SK-N-SH (cell line): ENCODE measurements around the gene SYNPO2L. TPM values are rescaled to one million over a fixed set of nuclear protein-coding genes. Genes with fewer than 3 reads are reported as not detected.

Source experiments
- CTCF ChIA-PET: fragments of 300-600, 350-600 bp; formaldehyde crosslinking; extraction: SDS; loops from one replicate; lab custom pipeline; 2021; lab: Yijun Ruan, JAX
- POLR2A ChIA-PET: fragments of 350-600 bp; sonication (Branson Sonifier 250); formaldehyde crosslinking; extraction: SDS; loops from one replicate; lab custom pipeline; 2020; ENCODE audit warnings: antibody characterized with exemption, inconsistent platforms; lab: Yijun Ruan, JAX
- DNase-seq: peaks from one replicate; pipeline ENCODE4 v3.0.0; 2012
- H2AFZ ChIP-seq: fragments of 200-600 bp; sonication (generic); 2 replicates; pipeline ENCODE4 v1.8.1; 2016; ENCODE audit warnings: antibody characterized with exemption, mild to moderate bottlenecking, low read depth
- H3F3A ChIP-seq: fragments of 200-600 bp; sonication (generic); replicated peaks from 2 replicates; pipeline ENCODE3; 2016; ENCODE audit warnings: antibody characterized with exemption, mild to moderate bottlenecking; ENCODE audit not compliant: insufficient read depth
- H3K27ac ChIP-seq, 2 experiments: fragments of 200-500 bp in 1 of 2; fragments of 200-600 bp in 1 of 2; sonication (Bioruptor generic) in 1 of 2; sonication (generic), shearing (Covaris generic) in 1 of 2; 2 replicates each; pipeline versions ENCODE4 v1.5.1 to v1.6.1; 2014 to 2016; ENCODE audit warnings: low read depth in 2 of 2, inconsistent platforms in 1 of 2, low read length in 1 of 2, mild to moderate bottlenecking in 1 of 2, mixed read lengths in 1 of 2
- H3K27me3 ChIP-seq: fragments of 200-600 bp; sonication (generic), shearing (Covaris generic); 2 replicates; pipeline ENCODE4 v1.6.1; 2016; ENCODE audit warnings: mixed run types; ENCODE audit not compliant: insufficient read depth
- H3K36me3 ChIP-seq, 2 experiments: fragments of 200-500 bp in 1 of 2; fragments of 200-600 bp in 1 of 2; sonication (Bioruptor generic) in 1 of 2; sonication (generic) in 1 of 2; replicated peaks in 1 of 2; 2 replicates each; pipeline versions ENCODE3 to v1.5.1; 2014 to 2016; ENCODE audit warnings: low read length in 1 of 2, mild to moderate bottlenecking in 1 of 2; ENCODE audit not compliant: insufficient read depth in 2 of 2, control insufficient read depth in 1 of 2
- H3K4me1 ChIP-seq, 2 experiments: fragments of 200-500 bp in 1 of 2; fragments of 200-600 bp in 1 of 2; sonication (Bioruptor generic) in 1 of 2; sonication (generic), shearing (Covaris generic) in 1 of 2; 2 replicates each; pipeline versions ENCODE4 v1.5.1 to v1.6.1; 2014 to 2016; ENCODE audit warnings: low read depth in 1 of 2, low read length in 1 of 2, mixed run types in 1 of 2; ENCODE audit not compliant: insufficient read depth in 2 of 2, control insufficient read depth in 1 of 2
- H3K4me2 ChIP-seq: fragments of 200-600 bp; sonication (generic), shearing (Covaris generic); 2 replicates; pipeline ENCODE4 v1.6.1; 2017; ENCODE audit warnings: mixed run types
- H3K4me3 ChIP-seq, 2 experiments: fragments of 200-500 bp in 1 of 2; fragments of 200-600 bp in 1 of 2; sonication (Bioruptor generic) in 1 of 2; sonication (generic), shearing (Covaris generic) in 1 of 2; 2 replicates each; pipeline versions ENCODE4 v1.5.1 to v1.8.1; 2014 to 2016; ENCODE audit warnings: low read depth in 2 of 2, inconsistent platforms in 1 of 2, low read length in 1 of 2, mild to moderate bottlenecking in 1 of 2, mixed read lengths in 1 of 2, moderate library complexity in 1 of 2
- H3K79me2 ChIP-seq: fragments of 200-600 bp; sonication (generic); 2 replicates; pipeline ENCODE4 v1.8.1; 2017; ENCODE audit warnings: mild to moderate bottlenecking; ENCODE audit not compliant: insufficient read depth
- H3K9ac ChIP-seq: fragments of 200-600 bp; sonication (generic); 2 replicates; pipeline ENCODE4 v1.6.1; 2017; ENCODE audit warnings: mixed run types
- H3K9me2 ChIP-seq: fragments of 200-600 bp; sonication (generic); 2 replicates; pipeline ENCODE4 v1.6.1; 2017; ENCODE audit warnings: mixed run types
- H3K9me3 ChIP-seq: fragments of 200-600 bp; sonication (generic); 2 replicates; pipeline ENCODE4 v1.6.1; 2017; ENCODE audit warnings: mixed run types, mild to moderate bottlenecking, moderate library complexity
- H4K20me1 ChIP-seq: fragments of 200-600 bp; sonication (generic); 2 replicates; pipeline ENCODE4 v1.6.1; 2017; ENCODE audit warnings: mild to moderate bottlenecking, mixed run types; ENCODE audit not compliant: insufficient read depth
- CTCF ChIP-seq: fragments of 200-600 bp; sonication (generic); IDR thresholded peaks from 2 replicates; pipeline ENCODE4 v1.6.1; 2017; ENCODE audit warnings: antibody characterized with exemption, mild to moderate bottlenecking, moderate library complexity
- ELF1 ChIP-seq: IDR thresholded peaks from 2 replicates; pipeline ENCODE4 v1.4.0; 2012
- EZH2phosphoT487 ChIP-seq: fragments of 200-600 bp; sonication (generic); IDR thresholded peaks from 2 replicates; pipeline ENCODE4 v1.6.1; 2017; ENCODE audit warnings: low read depth, mixed run types, mild to moderate bottlenecking, antibody characterized with exemption, moderate library complexity, borderline replicate concordance
- FOXJ3 ChIP-seq: sonication (generic); formaldehyde crosslinking; IDR thresholded peaks from 2 replicates; pipeline ENCODE4 v1.5.1; 2020; ENCODE audit warnings: mild to moderate bottlenecking, missing genetic modification reagents
- FOXM1 ChIP-seq: IDR thresholded peaks from 2 replicates; pipeline ENCODE4 v1.4.0; 2012; ENCODE audit warnings: low read depth, mild to moderate bottlenecking
- GABPA ChIP-seq: IDR thresholded peaks from 2 replicates; pipeline ENCODE4 v1.4.0; 2012; ENCODE audit warnings: low read depth, mild to moderate bottlenecking
- GATA2 ChIP-seq: sonication (generic); formaldehyde crosslinking; IDR thresholded peaks from 2 replicates; pipeline ENCODE4 v1.5.0; 2020; ENCODE audit warnings: mild to moderate bottlenecking, missing genetic modification reagents
- IRF3 ChIP-seq: fragments of 150-350 bp; IDR thresholded peaks from 2 replicates; pipeline ENCODE4 v1.6.1; 2016; ENCODE audit warnings: mild to moderate bottlenecking, low read depth, low read length
- JUND ChIP-seq: IDR thresholded peaks from 2 replicates; pipeline ENCODE4 v1.4.0; 2012
- MEF2A ChIP-seq: IDR thresholded peaks from 2 replicates; pipeline ENCODE4 v1.4.0; 2012; ENCODE audit warnings: low read depth, borderline replicate concordance
- MXI1 ChIP-seq: IDR thresholded peaks from 2 replicates; pipeline ENCODE4 v1.6.1; 2012; ENCODE audit warnings: mild to moderate bottlenecking, low read depth, low read length, improper control_type of control experiment
- NFIC ChIP-seq: IDR thresholded peaks from 2 replicates; pipeline ENCODE4 v1.4.0; 2012; ENCODE audit warnings: borderline replicate concordance
- NRF1 ChIP-seq: IDR thresholded peaks from 2 replicates; pipeline ENCODE4 v1.6.1; 2012; ENCODE audit warnings: low read depth, mild to moderate bottlenecking, low read length
- RAD21 ChIP-seq: IDR thresholded peaks from 2 replicates; pipeline ENCODE4 v1.6.1; 2012; ENCODE audit warnings: mild to moderate bottlenecking, low read length
- REST ChIP-seq: IDR thresholded peaks from 2 replicates; pipeline ENCODE4 v1.6.1; 2012; ENCODE audit warnings: mild to moderate bottlenecking, low read depth, low read length, moderate library complexity
- RFX5 ChIP-seq: IDR thresholded peaks from 2 replicates; pipeline ENCODE4 v1.6.1; 2012; ENCODE audit warnings: mild to moderate bottlenecking, improper control_type of control experiment, low read length
- SMC3 ChIP-seq: IDR thresholded peaks from 2 replicates; pipeline ENCODE4 v1.6.1; 2012; ENCODE audit warnings: low read depth, low read length, improper control_type of control experiment
- TAF1 ChIP-seq: IDR thresholded peaks from 2 replicates; pipeline ENCODE4 v1.6.1; 2012; ENCODE audit warnings: low read depth, mild to moderate bottlenecking, low read length, moderate library complexity, borderline replicate concordance
- TCF12 ChIP-seq: IDR thresholded peaks from 2 replicates; pipeline ENCODE4 v1.4.0; 2012
- YY1 ChIP-seq: IDR thresholded peaks from 2 replicates; pipeline ENCODE4 v1.4.0; 2012; ENCODE audit warnings: low read depth, mild to moderate bottlenecking
- WGBS: methylation state at CpG from one replicate; pipeline ENCODE4 v1.1.6; 2017; ENCODE audit warnings: low lambda C conversion rate; 5-methylcytosine and 5-hydroxymethylcytosine counted together
- polyA plus RNA-seq, 3 experiments: library from polyadenylated mRNA; depleted of rRNA; stranded (reverse); fragments of >200 nt; gene quantifications; 2 replicates each; pipeline ENCODE4 v1.2.3, GENCODE V29; 2012

Gene SYNPO2L
- polyA plus RNA-seq, 1 of the 3 experiments (the other 2 are of a cell fraction): 0.05 TPM

- TF ChIP-seq RFX5 (no peak), ELF1 (peak; percentile 66), SMC3 (no peak), MEF2A (no peak)
Measured at GRCh38 chr10:73647211-73647874, 8.5 kb downstream of the SYNPO2L start (continued).

GRCh38 chr10:73646598-73647041, 9.2 kb downstream of the SYNPO2L start:
- Histone ChIP-seq H2AFZ (0 out of 2 replicates have a peak overlapping the region, but pooled peaks have one; percentile 95), H3K9me2 (no peaks in the 10 kb centered on the region), H3K27ac (no peak overlapping the region)
- POLR2A ChIA-PET: interaction anchor here (0.6 to 1.2 kb wide), 2 partner anchors 20 to 21 kb away, joined by 3 read pairs; no protein-coding TSS in a partner anchor
- no peak for DNase-seq
- CTCF ChIA-PET: interaction anchor here (1.6 to 17.2 kb wide), 4 partner anchors 11 to 383 kb away, joined by 4 to 216 read pairs (median 8); no protein-coding TSS in a partner anchor
- TF ChIP-seq MXI1 (no peak), RAD21 (no peak), MEF2A (no peak), REST (no peak), IRF3 (no peak), RFX5 (no peak), GABPA (no peak), FOXJ3 (no peak), EZH2phosphoT487 (no peak), ELF1 (no peak), FOXM1 (no peak), JUND (no peak), NRF1 (no peak), NFIC (no peak), GATA2 (CRISPR knock-in tag) (no peak), TAF1 (no peak), YY1 (no peak), CTCF (no peak), TCF12 (no peak)
- TF ChIP-seq, all 33 proteins: peak for 0
- Histone ChIP-seq H3K36me3 (no peaks in the 10 kb centered on the region), H3K9ac (no peak overlapping the region), H3K27me3 (no peaks in the 10 kb centered on the region), H3K4me2 (no peak overlapping the region), H3K4me3 (no peak overlapping the region; a peak in 1 of 4 replicates), H3K79me2 (no peaks in the 10 kb centered on the region), H3F3A (peaks cover 4% of the 10 kb centered on the region), H3K4me1 (peaks cover 4 to 16% of the 10 kb centered on the region in 2 experiments; a peak in 1 of 4 replicates), H3K9me3 (no peaks in the 10 kb centered on the region), H4K20me1 (no peaks in the 10 kb centered on the region)
- 97% methylated on average over 9 of the region's 9 CpGs for WGBS
